Mammary epithelial cell (primary cell): ENCODE data around the gene CDK11B.
"Not testable (repeated sequence)": the region's sequence is repeated elsewhere in the genome, so short reads cannot be mapped to it uniquely, and the experiment has no call there.

Experiments used
- CTCF ChIP-seq, 2 donors: IDR thresholded peaks in 1 of 2; conservative IDR thresholded peaks in 1 of 2; 2 replicates each; pipeline ENCODE4 v1.5.1; 2011 to 2012; ENCODE audit warnings: inconsistent platforms in 2 of 2, low read length in 2 of 2, mild to moderate bottlenecking in 2 of 2, control low read depth in 1 of 2, low read depth in 1 of 2; ENCODE audit not compliant: insufficient read depth in 1 of 2; ENCODE audit errors: extremely low read depth in 1 of 2
- EZH2 ChIP-seq: IDR thresholded peaks from 2 replicates; pipeline ENCODE4 v1.6.1; 2012; ENCODE audit warnings: low read length, inconsistent platforms, borderline replicate concordance

GRCh38 chr1:1674806-1675205, 16.0 kb upstream of the CDK11B start:
- TF ChIP-seq CTCF (conservative IDR thresholded peaks at IDR 0.05 in 1 of 2, IDR thresholded peaks at IDR 0.05 in 1 of 2; ENCODE audit: extremely low read depth in 1 of 2, insufficient read depth in 1 of 2, low read depth in 1 of 2, low read length in 2 of 2); EZH2: not testable (repeated sequence)
